HepG2 (cell line): ENCODE data around the gene OFD1. TPM values are rescaled to one million over a fixed set of nuclear protein-coding genes. Genes with fewer than 3 reads are reported as not detected.

ENCODE experiments used
- ELF4 ChIP-seq: sonication (generic); formaldehyde crosslinking; IDR thresholded peaks from 2 replicates; pipeline ENCODE4 v1.5.0; 2020; ENCODE audit warnings: missing genetic modification reagents, mild to moderate bottlenecking, moderate library complexity, borderline replicate concordance
- GATA4 ChIP-seq: sonication (generic); IDR thresholded peaks from 2 replicates; pipeline ENCODE4 v1.6.1; 2016; ENCODE audit warnings: antibody characterized with exemption, low read depth, borderline replicate concordance
- HMGXB4 ChIP-seq, 2 experiments: sonication (generic) in 1 of 2; formaldehyde crosslinking in 1 of 2; IDR thresholded peaks; 2 replicates each; pipeline versions ENCODE4 v1.4.0 to v1.6.1; 2018 to 2020; ENCODE audit warnings: missing genetic modification reagents in 2 of 2, borderline replicate concordance in 1 of 2, low read depth in 1 of 2, mild to moderate bottlenecking in 1 of 2, missing biosample characterization in 1 of 2
- MLLT10 ChIP-seq: sonication (generic); formaldehyde crosslinking; IDR thresholded peaks from 2 replicates; pipeline ENCODE4 v1.4.0; 2020; ENCODE audit warnings: missing genetic modification reagents
- POLR2A ChIP-seq, 2 experiments: IDR thresholded peaks; 2 replicates each; pipeline ENCODE4 v1.6.1; 2011; ENCODE audit warnings: low read depth in 2 of 2, low read length in 2 of 2, mild to moderate bottlenecking in 1 of 2, moderate library complexity in 1 of 2; ENCODE audit not compliant: insufficient read depth in 1 of 2
- RBFOX2 ChIP-seq: fragments of 200-400 bp; formaldehyde crosslinking; IDR thresholded peaks from 2 replicates; pipeline ENCODE4 v1.6.1; 2017; ENCODE audit warnings: low read depth, mild to moderate bottlenecking, low read length
- REST ChIP-seq, 2 experiments: IDR thresholded peaks; 2 replicates each; pipeline ENCODE4 v1.6.1; 2011 to 2012; ENCODE audit warnings: low read length in 2 of 2, borderline replicate concordance in 1 of 2, low read depth in 1 of 2, mild to moderate bottlenecking in 1 of 2, moderate library complexity in 1 of 2
- SSRP1 ChIP-seq: IDR thresholded peaks from 2 replicates; pipeline ENCODE4 v1.6.1; 2016; ENCODE audit warnings: control low read depth
- TCF12 ChIP-seq, 2 experiments: fragments of 450-650 bp in 1 of 2; sonication (generic) in 1 of 2; formaldehyde crosslinking in 1 of 2; IDR thresholded peaks; 2 replicates each; pipeline versions ENCODE4 v1.6.1 to v1.8.0; 2017 to 2022; ENCODE audit warnings: antibody characterized with exemption in 1 of 2, mild to moderate bottlenecking in 1 of 2, missing genetic modification reagents in 1 of 2, moderate library complexity in 1 of 2
- USF2 ChIP-seq, 2 experiments: sonication (generic) in 1 of 2; formaldehyde crosslinking in 1 of 2; IDR thresholded peaks; 2 replicates each; pipeline versions ENCODE4 v1.5.1 to v1.6.1; 2011 to 2020; ENCODE audit warnings: borderline replicate concordance in 1 of 2, low read depth in 1 of 2, low read length in 1 of 2, mild to moderate bottlenecking in 1 of 2, missing genetic modification reagents in 1 of 2, moderate library complexity in 1 of 2
- XBP1 ChIP-seq: sonication (generic); formaldehyde crosslinking; IDR thresholded peaks from 2 replicates; pipeline ENCODE4 v1.5.0; 2020; ENCODE audit warnings: missing genetic modification reagents
- ZFP91 ChIP-seq: sonication (generic); formaldehyde crosslinking; IDR thresholded peaks from 2 replicates; pipeline ENCODE4 v1.9.0; 2022; ENCODE audit warnings: missing genetic modification reagents, mild to moderate bottlenecking, borderline replicate concordance
- ZNF207 ChIP-seq: fragments of 450-650 bp; IDR thresholded peaks from 2 replicates; pipeline ENCODE4 v1.6.1; 2016; ENCODE audit warnings: antibody characterized with exemption, borderline replicate concordance
- ZNF335 ChIP-seq: sonication (generic); formaldehyde crosslinking; IDR thresholded peaks from 2 replicates; pipeline ENCODE4 v1.4.0; 2020; ENCODE audit warnings: missing genetic modification reagents
- ZNF350 ChIP-seq: sonication (generic); formaldehyde crosslinking; IDR thresholded peaks from 2 replicates; pipeline ENCODE4 v1.4.0; 2020; ENCODE audit warnings: mild to moderate bottlenecking, low read depth, missing genetic modification reagents, borderline replicate concordance
- ZNF546 ChIP-seq: sonication (generic); formaldehyde crosslinking; conservative IDR thresholded peaks from 2 replicates; pipeline ENCODE4 v1.8.1; 2023; ENCODE audit warnings: mild to moderate bottlenecking, missing genetic modification reagents
- ZNF781 ChIP-seq: sonication (generic); formaldehyde crosslinking; IDR thresholded peaks from 2 replicates; pipeline ENCODE4 v1.5.1; 2020; ENCODE audit warnings: borderline replicate concordance, mild to moderate bottlenecking, missing genetic modification reagents; ENCODE audit errors: not compliant biosample characterization
- polyA plus RNA-seq, 8 experiments: library from polyadenylated mRNA; depleted of rRNA in 3 of 8; stranded (reverse) in 7 of 8; unstranded in 1 of 8; fragments of >200 nt; fragmentation: Illumina TruSeq in 4 of 8; extraction: Trizol in 4 of 8; gene quantifications; 2 replicates each; pipeline versions ENCODE4 v1.2.1 to v1.2.3, GENCODE V29; 2011 to 2016; ENCODE audit warnings: low read depth in 4 of 8, missing spikeins in 1 of 8, mixed read lengths in 1 of 8; ENCODE audit not compliant: insufficient read depth in 1 of 8
- total RNA-seq, 5 experiments: library from RNA; depleted of rRNA; stranded (reverse); fragments of >200 nt; fragmentation: Illumina TruSeq; extraction: Trizol; gene quantifications; 2 replicates each; pipeline ENCODE4 v1.2.3, GENCODE V29; 2016; ENCODE audit warnings: low read depth in 1 of 5

OFD1 gene
- total and polyA plus RNA-seq, 2 of the 13 experiments (the other 11 are each of a cell fraction or from before 2014, with no cell fraction given): 14.9 to 16.4 TPM

- TF ChIP-seq USF2 (IDR thresholded peaks at IDR 0.05; ENCODE audit: low read depth, low read length) (no peak), USF2 (CRISPR knock-in tag; IDR thresholded peaks at IDR 0.05; ENCODE audit: borderline replicate concordance) (peak; percentile 58; the same call in 1 of the 2 replicates), HMGXB4 (CRISPR knock-in tag; IDR thresholded peaks at IDR 0.05; ENCODE audit: borderline replicate concordance in 1 of 2, low read depth in 1 of 2) (no peak; a peak in 1 of 4 replicates), ZNF335 (CRISPR knock-in tag) (peak; percentile 43; the same call in 1 of the 2 replicates), MLLT10 (no peak), ZFP91 (peak; percentile 51; the same call in 1 of the 2 replicates), RBFOX2 (peak; percentile 67), ZNF781 (CRISPR knock-in tag) (no peak), TCF12 (IDR thresholded peaks at IDR 0.05) (no peak), TCF12 (CRISPR knock-in tag; IDR thresholded peaks at IDR 0.05) (no peak), ZNF350 (CRISPR knock-in tag) (no peak), REST (IDR thresholded peaks at IDR 0.05; ENCODE audit: borderline replicate concordance in 1 of 2, low read depth in 1 of 2, low read length in 2 of 2) (0 out of 4 replicates have a peak, but pooled peaks of 1 of the 2 experiments have one; percentile 10), ZNF546 (0 out of 2 replicates have a peak, but pooled peaks have one; percentile 53), ZNF207 (no peak), XBP1 (no peak), POLR2A (IDR thresholded peaks at IDR 0.05; ENCODE audit: insufficient read depth in 1 of 2, low read depth in 2 of 2, low read length in 2 of 2) (peak; percentile 77 to 89), GATA4 (peak; percentile 44; the same call in 1 of the 2 replicates), ELF4 (CRISPR knock-in tag) (peak; percentile 77; the same call in 1 of the 2 replicates), SSRP1 (no peak)
These were observed at the start of gene OFD1, which contains the start of gene TRAPPC2 (continued) for GRCh38 chrX:13734278-13735172.
